B cell (primary cell): ENCODE data around the gene ONECUT1. TPM values are rescaled to one million over a fixed set of nuclear protein-coding genes. Genes with fewer than 3 reads are reported as not detected.

Experiments used
- ATAC-seq: fragments of 200-7000 bp; cut with Tn5 transposase; one replicate; pipeline ENCODE4 v1.10.0; 2021; ENCODE audit warnings: low read depth, mild to moderate bottlenecking, moderate number of reproducible peaks, moderate library complexity
- CTCF ChIA-PET: fragments of 350-600 bp; sonication (Branson Sonifier 250); formaldehyde crosslinking; loops from one replicate; lab custom pipeline; 2021; ENCODE audit warnings: antibody characterized with exemption, inconsistent platforms; lab: Charles Lee
- POLR2A ChIA-PET: fragments of 350-600 bp; sonication (Branson Sonifier 250); formaldehyde crosslinking; loops from one replicate; lab custom pipeline; 2021; ENCODE audit warnings: antibody characterized with exemption; lab: Charles Lee
- DNase-seq: peaks from one replicate; pipeline ENCODE4 v3.0.0; 2013
- H2AFZ ChIP-seq: 2 replicates; pipeline ENCODE4 v1.6.1; 2012; ENCODE audit warnings: mild to moderate bottlenecking, low read depth, low read length; ENCODE audit not compliant: insufficient read depth, poor library complexity, severe bottlenecking
- H3K27ac ChIP-seq, 2 donors: 1 replicate in 1 of 2; 2 replicates in 1 of 2; pipeline ENCODE4 v1.5.1; 2012 to 2013; ENCODE audit warnings: low read length in 2 of 2, mild to moderate bottlenecking in 2 of 2, moderate library complexity in 1 of 2
- H3K27me3 ChIP-seq, 4 experiments: fragments of 200-600 bp in 1 of 4; sonication (generic) in 1 of 4; replicated peaks in 1 of 4; 1 replicate in 2 of 4; 2 replicates in 2 of 4; pipeline versions ENCODE4 v1.6.1 to v1.7.0; 2013 to 2016; ENCODE audit warnings: low read length in 3 of 4, mild to moderate bottlenecking in 2 of 4, mixed read lengths in 1 of 4, moderate library complexity in 1 of 4; ENCODE audit not compliant: insufficient read depth in 4 of 4, control insufficient read depth in 3 of 4; ENCODE audit errors: control extremely low read depth in 1 of 4
- H3K36me3 ChIP-seq, 2 experiments: replicated peaks in 1 of 2; 1 replicate in 1 of 2; 2 replicates in 1 of 2; pipeline versions ENCODE4 v1.6.1 to v1.7.1; 2013; ENCODE audit warnings: low read length in 1 of 2; ENCODE audit not compliant: insufficient read depth in 2 of 2, control insufficient read depth in 1 of 2; ENCODE audit errors: control extremely low read depth in 1 of 2, extremely low read depth in 1 of 2
- H3K4me1 ChIP-seq, 2 donors: fragments of 200-600 bp in 1 of 2; sonication (generic) in 1 of 2; 1 replicate in 1 of 2; 2 replicates in 1 of 2; pipeline versions ENCODE4 v1.5.1 to v1.6.1; 2013 to 2017; ENCODE audit warnings: low read length in 2 of 2; ENCODE audit not compliant: control insufficient read depth in 2 of 2, insufficient read depth in 2 of 2
- H3K4me2 ChIP-seq: replicated peaks from 2 replicates; pipeline ENCODE3; 2012; ENCODE audit warnings: mild to moderate bottlenecking, low read depth, low read length; ENCODE audit not compliant: poor library complexity, severe bottlenecking
- H3K4me3 ChIP-seq, 5 experiments: fragments of 200-600 bp in 1 of 5; sonication (generic) in 1 of 5; 1 replicate in 3 of 5; 2 replicates in 2 of 5; pipeline versions ENCODE4 v1.5.1 to v1.7.0; 2011 to 2016; ENCODE audit warnings: low read length in 4 of 5, mild to moderate bottlenecking in 4 of 5, low read depth in 2 of 5, control low read depth in 1 of 5, moderate library complexity in 1 of 5; ENCODE audit not compliant: insufficient read depth in 1 of 5; ENCODE audit errors: control extremely low read depth in 1 of 5, extremely low read depth in 1 of 5
- H3K79me2 ChIP-seq: fragments of 200-600 bp; sonication (generic); one replicate; pipeline ENCODE4 v1.6.0; 2016; ENCODE audit warnings: low read length; ENCODE audit not compliant: control insufficient read depth, insufficient read depth
- H3K9ac ChIP-seq: fragments of 200-600 bp; sonication (generic); 2 replicates; pipeline ENCODE4 v1.6.1; 2017; ENCODE audit warnings: mild to moderate bottlenecking, low read length, moderate library complexity
- H3K9me3 ChIP-seq, 3 donors: one replicate each; pipeline versions ENCODE4 v1.6.1 to v1.7.1; 2013; ENCODE audit warnings: low read length in 2 of 3; ENCODE audit not compliant: control insufficient read depth in 2 of 3, insufficient read depth in 1 of 3; ENCODE audit errors: control extremely low read depth in 1 of 3
- H4K20me1 ChIP-seq: 2 replicates; pipeline ENCODE4 v1.6.0; 2012; ENCODE audit warnings: mild to moderate bottlenecking, low read length; ENCODE audit not compliant: insufficient read depth, control insufficient read depth, poor library complexity, severe bottlenecking
- H3K27ac Mint-ChIP-seq: one replicate; pipeline ENCODE4 v1.8.0; 2021; ENCODE audit warnings: mixed read lengths
- H3K27me3 Mint-ChIP-seq: one replicate; pipeline ENCODE4 v1.8.0; 2021; ENCODE audit warnings: mixed read lengths
- H3K4me1 Mint-ChIP-seq: one replicate; pipeline ENCODE4 v1.8.0; 2021; ENCODE audit warnings: mixed read lengths
- H3K4me3 Mint-ChIP-seq: one replicate; pipeline ENCODE4 v1.8.0; 2021; ENCODE audit warnings: mixed read lengths
- H3K9me3 Mint-ChIP-seq: one replicate; pipeline ENCODE4 v1.8.0; 2022; ENCODE audit warnings: mixed read lengths; ENCODE audit not compliant: insufficient read depth
- CTCF ChIP-seq: fragments of 200-600 bp; IDR thresholded peaks from one replicate; pipeline ENCODE4 v1.8.0; 2022; ENCODE audit warnings: antibody characterized with exemption, mild to moderate bottlenecking
- EZH2 ChIP-seq: IDR thresholded peaks from 2 replicates; pipeline ENCODE4 v1.6.1; 2012; ENCODE audit warnings: borderline replicate concordance, low read depth, mild to moderate bottlenecking, moderate library complexity, low read length; ENCODE audit not compliant: insufficient read depth, poor library complexity, severe bottlenecking
- WGBS: methylation state at CpG from one replicate; pipeline ENCODE4 v1.1.5; 2013; ENCODE audit warnings: missing lambda C conversion rate; ENCODE audit not compliant: insufficient coverage; 5-methylcytosine and 5-hydroxymethylcytosine counted together
- intact Hi-C: fragments of 100-400 bp; cut with micrococcal nuclease; formaldehyde crosslinking; loops from one replicate; pipeline ENCODE4 v1.10.0; 2022
- polyA plus RNA-seq: library from polyadenylated mRNA; depleted of rRNA; stranded (reverse); fragments of >200 nt; gene quantifications from 2 replicates; pipeline ENCODE4 v1.2.3, GENCODE V29; 2012
- total RNA-seq, 2 donors: library from RNA; stranded (reverse); fragments of 120-200 nt in 1 of 2; gene quantifications; 1 replicate in 1 of 2; 2 replicates in 1 of 2; pipeline versions ENCODE4 v1.2.3 to v1.2.4, GENCODE V29; 2013 to 2022

ONECUT1 gene
- total and polyA plus RNA-seq, 2 donors (not counting 1 experiment from before 2014, with no cell fraction given): not detected

GRCh38 chr15:52745326-52746161, 44.6 kb downstream of the ONECUT1 start:
- WGBS: 94% methylated on average over 5 of the region's 12 CpGs
- no peak for DNase-seq
- H4K20me1 ChIP-seq: no peaks in the 10 kb centered on the region
- no peak overlapping the region for H3K27ac ChIP-seq
- intact Hi-C loops: no loop called here
- Mint-ChIP-seq H3K4me3 (no peak overlapping the region), H3K9me3 (no peaks in the 10 kb centered on the region), H3K4me1 (peaks cover 8% of the 10 kb centered on the region), H3K27me3 (no peaks in the 10 kb centered on the region), H3K27ac (no peak overlapping the region)
- no peak overlapping the region for H3K4me3 ChIP-seq
- no peak for ATAC-seq
- ChIA-PET POLR2A (no interaction called here), CTCF (no interaction called here)
- H3K9ac ChIP-seq: no peak overlapping the region
- H2AFZ ChIP-seq: no peak overlapping the region
- H3K79me2 ChIP-seq: no peaks in the 10 kb centered on the region
- no peaks in the 10 kb centered on the region for H3K36me3 ChIP-seq
- peaks cover 0 to 8% of the 10 kb centered on the region in 2 donors for H3K4me1 ChIP-seq
- no peaks in the 10 kb centered on the region for H3K9me3 ChIP-seq
- H3K27me3 ChIP-seq: peaks cover 0 to 3% (median 0%) of the 10 kb centered on the region in 4 experiments
- no peak overlapping the region for H3K4me2 ChIP-seq
- TF ChIP-seq CTCF: no peak
- no peak for TF ChIP-seq EZH2

GRCh38 chr15:52738311-52738710, 51.8 kb downstream of the ONECUT1 start:
- peaks cover 5% of the 10 kb centered on the region for H3K27me3 Mint-ChIP-seq
- POLR2A ChIA-PET: no interaction called here
- no peak overlapping the region for H3K4me3 ChIP-seq
- H4K20me1 ChIP-seq: no peaks in the 10 kb centered on the region
- peaks cover 6 to 7% of the 10 kb centered on the region in 2 donors for H3K4me1 ChIP-seq
- H2AFZ ChIP-seq: no peak overlapping the region
- H3K4me2 ChIP-seq: no peak overlapping the region
- ATAC-seq (no peak), DNase-seq (no peak)
- no peaks in the 10 kb centered on the region for H3K9me3 ChIP-seq
- no peaks in the 10 kb centered on the region for H3K27me3 ChIP-seq
- intact Hi-C loops: loop anchor here (5.0 kb wide), 1 partner anchor 131 kb away; no protein-coding TSS in a partner anchor
- no peak overlapping the region for H3K27ac Mint-ChIP-seq
- 100% methylated on average over 4 of the region's 4 CpGs for WGBS
- peaks cover 4% of the 10 kb centered on the region for H3K4me1 Mint-ChIP-seq
- no peak overlapping the region for H3K4me3 Mint-ChIP-seq
- H3K79me2 ChIP-seq: no peaks in the 10 kb centered on the region
- CTCF ChIA-PET: interaction anchor here (1.2 kb wide), 1 partner anchor 407 kb away, joined by 4 read pairs; no protein-coding TSS in a partner anchor
- no peak overlapping the region for H3K27ac ChIP-seq
- no peak overlapping the region for H3K9ac ChIP-seq
- TF ChIP-seq EZH2: no peak
- no peak for TF ChIP-seq CTCF
- H3K36me3 ChIP-seq: no peaks in the 10 kb centered on the region
- no peaks in the 10 kb centered on the region for H3K9me3 Mint-ChIP-seq
